NCI-H146 treated with DMSO at 0.1 percent for 48 hours (cell line): ENCODE results near the gene APBB1.

Source experiments
- DNase-seq: peaks from one replicate; lab custom pipeline; 2025; ENCODE audit not compliant: unreplicated experiment; lab: John Stamatoyannopoulos, UW

The APBB1 gene

GRCh38 chr11:6353367-6353987 lies 65.4 kb downstream of the APBB1 start:
- peak; percentile 94 for DNase-seq

DNA sequence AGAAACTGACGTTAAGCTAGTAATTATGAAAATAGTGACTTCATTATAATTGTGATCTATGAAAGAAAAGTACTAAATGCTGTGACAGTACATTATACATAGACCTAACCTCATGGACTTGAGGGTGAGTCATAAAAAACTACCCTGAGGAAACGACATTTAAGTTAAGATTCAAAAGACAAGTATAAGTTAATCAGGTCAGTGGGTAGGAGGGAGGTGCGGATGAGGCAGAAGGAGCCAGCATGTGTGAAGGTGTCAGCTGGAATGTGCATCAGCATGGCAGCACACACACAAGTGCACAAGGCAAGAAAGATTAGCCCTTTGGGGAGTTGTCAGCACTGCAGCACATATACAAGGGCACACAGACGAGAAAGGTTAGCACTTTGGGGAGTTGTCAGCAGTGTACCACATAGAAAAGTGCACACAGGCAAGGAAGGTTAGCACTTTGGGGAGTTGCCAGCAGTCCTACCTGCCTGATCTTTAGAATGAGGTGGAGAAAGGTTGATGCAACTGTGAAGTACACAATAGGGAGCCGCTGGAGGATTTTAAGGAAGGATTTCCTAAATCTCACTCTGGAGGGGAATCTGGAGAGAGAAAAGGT lies 67.0 kb downstream of the APBB1 start:
- DNase-seq = no peak

DNA sequence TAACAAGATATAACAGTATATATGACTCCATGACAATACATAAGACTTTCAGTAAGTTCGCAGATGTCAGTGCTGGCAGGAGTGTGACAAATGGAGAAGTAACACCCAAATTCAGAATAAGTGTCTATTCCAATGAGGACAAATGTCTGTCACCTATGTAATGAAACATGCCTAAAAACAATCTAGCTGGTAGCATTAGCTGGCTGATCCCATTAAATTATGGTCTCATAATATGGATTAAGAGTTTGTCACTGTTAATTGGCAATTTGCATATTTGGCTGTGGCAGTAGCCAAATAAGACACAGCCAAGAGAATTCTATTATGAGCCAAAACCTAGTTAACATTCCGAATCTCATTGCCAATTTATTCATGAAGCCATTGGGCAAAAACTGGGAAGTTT lies 68.4 kb downstream of the APBB1 start:
- DNase-seq = no peak

- DNase-seq = no peak
Observed at GRCh38 chr11:6350043-6350442, 68.9 kb downstream of the APBB1 start.

DNA sequence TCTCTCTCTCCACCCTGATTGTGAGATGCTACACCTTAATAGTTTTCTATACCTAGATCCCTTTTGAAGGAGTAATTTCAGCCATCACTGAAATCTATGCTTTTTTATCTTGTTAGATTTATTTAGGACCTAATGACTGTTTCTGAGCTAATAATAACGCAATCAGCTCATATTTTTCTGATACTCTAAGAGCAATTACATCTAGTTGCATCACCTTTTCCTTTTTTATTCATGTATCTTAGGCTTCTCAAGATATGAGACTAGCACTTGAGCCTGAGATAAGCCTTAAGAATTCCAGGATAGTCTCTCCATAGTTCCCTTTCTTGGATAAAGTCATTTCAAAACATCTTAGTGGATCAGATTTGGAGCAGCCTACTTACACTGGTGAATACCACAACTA lies 73.5 kb downstream of the APBB1 start:
- DNase-seq = no peak
